NCI-H345 treated with DMSO at 0.1 percent for 48 hours (cell line): ENCODE measurements around the gene ANGPTL1.

Source experiments
- DNase-seq: peaks from one replicate; lab custom pipeline; 2025; ENCODE audit not compliant: unreplicated experiment; lab: John Stamatoyannopoulos, UW

Gene ANGPTL1

GRCh38 chr1:178870944-178871343, at the start of gene ANGPTL1:
Gene ANGPTL1, minus strand, starts transcription at chr1:178871077. Its CDS starts 5,301 bp downstream, at chr1:178865776.
- DNase-seq, result no peak

GRCh38 chr1:178919581-178919980, 48.7 kb upstream of the ANGPTL1 start:
- DNase-seq, result no peak

GRCh38 chr1:178918955-178919354, 48.1 kb upstream of the ANGPTL1 start:
- no peak for DNase-seq

GRCh38 chr1:178918308-178918707, 47.4 kb upstream of the ANGPTL1 start:
- no peak for DNase-seq

- no peak for DNase-seq
These were observed 45.7 kb upstream of the ANGPTL1 start for GRCh38 chr1:178916448-178917174.

- DNase-seq, result no peak
These were observed 41.7 kb upstream of the ANGPTL1 start for GRCh38 chr1:178912597-178912996.

- DNase-seq, result no peak
These were observed 39.1 kb upstream of the ANGPTL1 start for GRCh38 chr1:178910023-178910422.

GRCh38 chr1:178908358-178908757, 37.5 kb upstream of the ANGPTL1 start:
- no peak for DNase-seq

- no peak for DNase-seq
These were observed 30.7 kb upstream of the ANGPTL1 start for GRCh38 chr1:178901482-178902125.

GRCh38 chr1:178899402-178899801, 28.5 kb upstream of the ANGPTL1 start:
- no peak for DNase-seq

GRCh38 chr1:178898401-178898800, 27.5 kb upstream of the ANGPTL1 start:
- no peak for DNase-seq

GRCh38 chr1:178895928-178896327, 25.1 kb upstream of the ANGPTL1 start:
- DNase-seq, result no peak

GRCh38 chr1:178886551-178886950, 15.7 kb upstream of the ANGPTL1 start:
- DNase-seq, result no peak

- DNase-seq, result no peak
These were observed 15.0 kb upstream of the ANGPTL1 start for GRCh38 chr1:178885869-178886268.

- no peak for DNase-seq
These were observed 11.1 kb upstream of the ANGPTL1 start for GRCh38 chr1:178881950-178882349.

- DNase-seq, result no peak
These were observed 7.0 kb upstream of the ANGPTL1 start for GRCh38 chr1:178877896-178878295.

GRCh38 chr1:178875936-178876335, 5.1 kb upstream of the ANGPTL1 start:
- no peak for DNase-seq

- DNase-seq, result no peak
These were observed 4.1 kb upstream of the ANGPTL1 start for GRCh38 chr1:178874966-178875365.

- DNase-seq, result no peak
These were observed 859 bp upstream of the ANGPTL1 start for GRCh38 chr1:178871551-178872320.

GRCh38 chr1:178870221-178870620, 656 bp downstream of the ANGPTL1 start:
- DNase-seq, result no peak

- DNase-seq, result no peak
These were observed 1.7 kb downstream of the ANGPTL1 start for GRCh38 chr1:178869119-178869697.

- DNase-seq, result no peak
These were observed 2.2 kb downstream of the ANGPTL1 start for GRCh38 chr1:178868706-178869105.
